Stomach (tissue), 9 donors: ENCODE data around the gene P2RX6. TPM values are rescaled to one million over a fixed set of nuclear protein-coding genes. Genes with fewer than 3 reads are reported as not detected.

Experiments used
- DNase-seq, 2 donors: peaks; one replicate each; pipeline versions ENCODE4 v3.0.0 to v3.0.0-alpha.2; 2013 to 2019
- H3K27ac ChIP-seq, 5 donors: fragments of 200-600 bp in 4 of 5; sonication (generic) in 4 of 5; one replicate each; pipeline ENCODE4 v1.5.1; 2013 to 2019; ENCODE audit warnings: mild to moderate bottlenecking in 1 of 5, moderate library complexity in 1 of 5
- H3K27me3 ChIP-seq, 3 donors: fragments of 200-600 bp; sonication (generic); one replicate each; pipeline ENCODE4 v1.5.1; 2017 to 2019; ENCODE audit warnings: mixed run types in 1 of 3
- H3K36me3 ChIP-seq, 4 donors: fragments of 200-600 bp; sonication (generic); 1 replicate in 3 of 4; 2 replicates in 1 of 4; pipeline ENCODE4 v1.5.1; 2016 to 2019
- H3K4me1 ChIP-seq, 4 donors: fragments of 200-600 bp; sonication (generic); one replicate each; pipeline ENCODE4 v1.5.1; 2016 to 2019
- H3K4me3 ChIP-seq, 4 donors: fragments of 200-600 bp; sonication (generic) in 3 of 4; one replicate each; pipeline ENCODE4 v1.5.1; 2016 to 2019; ENCODE audit warnings: mild to moderate bottlenecking in 1 of 4
- H3K9me3 ChIP-seq, 4 donors: fragments of 200-600 bp; sonication (generic); one replicate each; pipeline ENCODE4 v1.5.1; 2016 to 2019
- EP300 ChIP-seq: sonication (generic); formaldehyde crosslinking; IDR thresholded peaks from one replicate; pipeline ENCODE4 v1.6.1; 2017; ENCODE audit warnings: antibody characterized with exemption
- POLR2A ChIP-seq, 4 donors: fragments of 450-650 bp; IDR thresholded peaks; one replicate each; pipeline ENCODE4 v1.6.1; 2016; ENCODE audit warnings: antibody characterized with exemption in 4 of 4, control low read depth in 2 of 4, mild to moderate bottlenecking in 1 of 4, moderate library complexity in 1 of 4
- POLR2AphosphoS5 ChIP-seq, 3 donors: sonication (generic); formaldehyde crosslinking; IDR thresholded peaks; one replicate each; pipeline ENCODE4 v1.6.1; 2016; ENCODE audit warnings: antibody characterized with exemption in 3 of 3
- WGBS, 5 donors: extraction: QIAGEN DNeasy Blood & Tissue Kit in 3 of 5; methylation state at CpG; one replicate each; pipeline versions ENCODE4 v1.1.5 to v1.1.7; 2013 to 2018; 5-methylcytosine and 5-hydroxymethylcytosine counted together
- intact Hi-C: fragments of 100-400 bp; cut with DNase I; formaldehyde crosslinking; loops from one replicate; pipeline ENCODE4 v1.15.1; 2023; ENCODE audit warnings: low total_unique reads
- polyA plus RNA-seq, 3 donors: library from polyadenylated mRNA; stranded (reverse); fragments of 200-250 nt; gene quantifications; one replicate each; pipeline ENCODE4 v1.2.3, GENCODE V29; 2013
- total RNA-seq, 5 donors: library from RNA; depleted of rRNA; stranded (reverse); fragments of >200 nt; gene quantifications; one replicate each; pipeline versions ENCODE4 v1.1.0 to v1.2.3, GENCODE V29; 2014 to 2016
- TF ChIP-seq, protein P1 (sequence below), 7 experiments: fragments of 450-650 bp in 4 of 7; fragments of 200-600 bp in 3 of 7; sonication (generic) in 3 of 7; IDR thresholded peaks; one replicate each; pipeline ENCODE4 v1.5.1; 2016 to 2019; ENCODE audit warnings: antibody characterized with exemption in 7 of 7, control low read depth in 2 of 7, mild to moderate bottlenecking in 1 of 7
- donor health status: healthy with polysubstance abuse.
- donor health status: Bipolar disorder and iron deficiency.
- donor health status: healthy.

P2RX6 gene
- total and polyA plus RNA-seq, 8 donors = 0.10 to 0.55 (median 0.31) TPM; not detected in 5

DNA sequence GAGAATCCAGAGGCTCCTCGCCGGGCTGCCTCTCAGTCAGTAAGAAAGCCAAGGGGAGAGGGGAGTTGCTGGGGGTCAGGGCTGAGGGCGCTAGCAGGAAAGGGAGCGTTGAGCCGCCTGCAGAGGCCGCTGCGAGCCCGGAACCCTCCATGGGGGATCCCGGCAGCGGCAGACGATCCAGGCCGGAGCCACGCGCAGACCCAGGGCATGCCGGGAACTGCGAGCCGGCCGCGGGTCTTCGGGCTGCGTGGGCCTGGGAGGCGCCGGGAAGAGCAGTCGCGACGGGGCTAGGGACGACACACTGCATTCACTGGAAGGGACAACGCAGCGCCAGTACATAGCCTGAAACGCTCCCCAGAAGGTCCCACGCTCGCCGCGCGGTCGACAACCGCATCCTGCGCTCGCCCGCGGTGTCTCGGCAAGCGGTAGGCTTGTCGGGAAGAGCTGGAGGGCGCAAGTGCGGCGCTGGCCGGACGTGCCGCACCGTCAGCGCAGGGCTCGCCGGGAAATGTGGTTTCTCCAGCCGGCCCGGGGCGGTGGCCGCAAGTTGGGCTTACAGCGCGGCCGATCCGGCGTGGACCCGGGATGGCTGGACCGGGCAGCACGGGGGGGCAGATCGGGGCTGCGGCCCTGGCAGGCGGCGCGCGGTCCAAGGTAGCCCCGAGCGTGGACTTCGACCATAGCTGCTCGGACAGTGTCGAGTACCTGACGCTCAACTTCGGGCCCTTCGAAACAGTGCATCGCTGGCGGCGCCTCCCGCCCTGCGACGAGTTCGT, 33.0 kb upstream of the P2RX6 start, which contains the start of gene LZTR1:
Gene LZTR1 (plus strand): TSS at position 511 of the 776 bp plus-strand sequence. CDS start 75 bp downstream, at position 586.
- 0 to 1% (median 1%) methylated on average over 25 to 87 of the region's 87 CpGs for WGBS, 5 donors
- DNase-seq = peak; percentile 83 to 95
- Histone ChIP-seq H3K27ac (peak within 1 kb of the TSS; percentile 92 to 97 (median 94)), H3K27me3 (peaks cover 0 to 6% (median 0%) of the 10 kb centered on the region in 3 donors), H3K4me3 (peak within 1 kb of the TSS; percentile 59 to 83 (median 80)), H3K4me1 (peaks cover 34 to 48% (median 41%) of the 10 kb centered on the region in 4 donors), H3K9me3 (peaks cover 0 to 10% (median 8%) of the 10 kb centered on the region in 4 donors), H3K36me3 (peaks cover 7 to 31% (median 23%) of the 10 kb centered on the region in 4 donors)
- TF ChIP-seq EP300 (no peak), POLR2AphosphoS5 (IDR thresholded peaks at IDR 0.05) (peak; percentile 91 to 99 (median 97)), POLR2A (IDR thresholded peaks at IDR 0.05) (peak in 2 of 4 donors; percentile 64 to 93)
- TF ChIP-seq, protein P1, sequence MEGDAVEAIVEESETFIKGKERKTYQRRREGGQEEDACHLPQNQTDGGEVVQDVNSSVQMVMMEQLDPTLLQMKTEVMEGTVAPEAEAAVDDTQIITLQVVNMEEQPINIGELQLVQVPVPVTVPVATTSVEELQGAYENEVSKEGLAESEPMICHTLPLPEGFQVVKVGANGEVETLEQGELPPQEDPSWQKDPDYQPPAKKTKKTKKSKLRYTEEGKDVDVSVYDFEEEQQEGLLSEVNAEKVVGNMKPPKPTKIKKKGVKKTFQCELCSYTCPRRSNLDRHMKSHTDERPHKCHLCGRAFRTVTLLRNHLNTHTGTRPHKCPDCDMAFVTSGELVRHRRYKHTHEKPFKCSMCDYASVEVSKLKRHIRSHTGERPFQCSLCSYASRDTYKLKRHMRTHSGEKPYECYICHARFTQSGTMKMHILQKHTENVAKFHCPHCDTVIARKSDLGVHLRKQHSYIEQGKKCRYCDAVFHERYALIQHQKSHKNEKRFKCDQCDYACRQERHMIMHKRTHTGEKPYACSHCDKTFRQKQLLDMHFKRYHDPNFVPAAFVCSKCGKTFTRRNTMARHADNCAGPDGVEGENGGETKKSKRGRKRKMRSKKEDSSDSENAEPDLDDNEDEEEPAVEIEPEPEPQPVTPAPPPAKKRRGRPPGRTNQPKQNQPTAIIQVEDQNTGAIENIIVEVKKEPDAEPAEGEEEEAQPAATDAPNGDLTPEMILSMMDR (IDR thresholded peaks at IDR 0.05) = peak in 5 of 7 experiments; percentile 16 to 58 (median 40)
- intact Hi-C loops = no loop called here

- H3K27me3 ChIP-seq = peaks cover 0 to 6% (median 0%) of the 10 kb centered on the region in 3 donors
- 0 to 3% (median 1%) methylated on average over 5 to 12 of the region's 12 CpGs for WGBS, 5 donors
- peaks cover 0 to 10% (median 8%) of the 10 kb centered on the region in 4 donors for H3K9me3 ChIP-seq
- peaks cover 10 to 36% (median 29%) of the 10 kb centered on the region in 4 donors for H3K36me3 ChIP-seq
- TF ChIP-seq POLR2A (IDR thresholded peaks at IDR 0.05) = no peak
- no peak for TF ChIP-seq POLR2AphosphoS5 (IDR thresholded peaks at IDR 0.05)
- TF ChIP-seq, protein P1 (IDR thresholded peaks at IDR 0.05) = no peak
- no peak for TF ChIP-seq EP300
- intact Hi-C loops = no loop called here
- no peak for DNase-seq
- H3K27ac ChIP-seq = peak overlapping the region; percentile 92 to 97 (median 94)
- peaks cover 34 to 48% (median 41%) of the 10 kb centered on the region in 4 donors for H3K4me1 ChIP-seq
- H3K4me3 ChIP-seq = peak overlapping the region; percentile 59 to 83 (median 80)
These were observed 32.4 kb upstream of the P2RX6 start for GRCh38 chr22:20982563-20982882.

DNA sequence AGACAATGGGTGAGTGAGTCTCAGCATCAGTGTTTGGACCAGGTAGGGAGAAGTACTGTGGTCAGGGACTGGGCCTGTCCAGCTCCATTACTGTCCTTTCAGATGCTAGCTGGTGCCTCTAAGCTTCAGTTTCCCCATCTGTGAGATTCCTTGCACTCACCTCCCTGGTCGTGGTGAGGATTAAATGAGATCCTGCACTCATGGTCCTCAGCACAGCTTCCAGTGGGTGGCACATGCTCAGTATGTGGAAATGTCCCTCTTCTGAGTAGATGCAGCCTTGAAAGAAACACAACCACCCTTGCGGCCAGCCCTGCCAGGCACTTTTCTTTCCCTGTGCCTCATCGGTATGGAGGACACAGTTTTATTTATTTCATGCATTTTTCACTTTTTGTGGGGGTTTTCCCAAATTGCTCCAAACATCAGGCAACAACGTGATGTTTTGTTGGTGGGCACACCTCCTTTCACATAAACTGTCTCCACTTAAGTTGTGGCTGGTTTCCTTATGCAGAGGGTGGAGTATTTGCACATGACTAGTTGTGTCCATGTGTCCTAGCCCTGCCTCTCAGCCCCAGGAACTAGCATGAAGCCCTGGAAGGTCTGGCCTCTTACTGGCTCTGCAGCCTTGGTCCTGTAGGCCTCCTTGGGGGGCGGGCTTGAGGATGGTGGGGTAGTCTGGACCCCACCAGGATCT, 31.7 kb upstream of the P2RX6 start:
- H3K36me3 ChIP-seq = peaks cover 17 to 43% (median 36%) of the 10 kb centered on the region in 4 donors
- peak overlapping the region in 2 of 5 donors; percentile 92 to 94 for H3K27ac ChIP-seq
- TF ChIP-seq POLR2A (IDR thresholded peaks at IDR 0.05) (no peak), POLR2AphosphoS5 (IDR thresholded peaks at IDR 0.05) (no peak), EP300 (no peak)
- TF ChIP-seq, protein P1 (IDR thresholded peaks at IDR 0.05) = no peak
- H3K27me3 ChIP-seq = peaks cover 0 to 6% (median 0%) of the 10 kb centered on the region in 3 donors
- H3K4me1 ChIP-seq = peaks cover 34 to 48% (median 41%) of the 10 kb centered on the region in 4 donors
- WGBS, 5 donors = 61 to 81% (median 74%) methylated on average over 5 of the region's 5 CpGs
- peaks cover 0 to 9% (median 7%) of the 10 kb centered on the region in 4 donors for H3K9me3 ChIP-seq
- peak overlapping the region; percentile 59 to 83 (median 80) for H3K4me3 ChIP-seq
- DNase-seq = no peak
- intact Hi-C loops = no loop called here

DNA sequence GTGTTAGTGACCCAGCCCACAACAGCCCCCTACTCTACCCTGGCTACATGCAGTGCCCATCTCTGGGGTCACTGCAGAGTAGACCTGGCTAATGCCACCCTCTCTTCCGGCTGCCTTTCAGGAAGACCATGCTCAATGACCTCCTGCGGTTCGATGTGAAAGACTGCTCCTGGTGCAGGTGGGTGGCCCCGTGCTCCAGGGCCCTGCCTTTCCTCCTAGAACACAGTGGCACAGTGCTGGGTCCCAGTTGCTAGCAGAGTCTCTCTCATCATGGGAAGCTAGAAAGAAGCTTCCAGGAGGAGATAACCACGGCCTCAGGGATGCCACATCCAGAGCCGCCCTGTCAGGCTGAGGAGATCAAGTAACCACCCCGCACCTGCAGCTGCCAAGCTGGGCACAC, 29.2 kb upstream of the P2RX6 start:
- TF ChIP-seq EP300 = no peak
- TF ChIP-seq POLR2AphosphoS5 (IDR thresholded peaks at IDR 0.05) = no peak
- no peak for TF ChIP-seq POLR2A (IDR thresholded peaks at IDR 0.05)
- TF ChIP-seq, protein P1 (IDR thresholded peaks at IDR 0.05) = no peak
- H3K9me3 ChIP-seq = no peaks in the 10 kb centered on the region
- no peaks in the 10 kb centered on the region for H3K27me3 ChIP-seq
- no peak for DNase-seq
- WGBS, 5 donors = 94 to 100% (median 96%) methylated on average over 3 to 7 of the region's 7 CpGs
- peaks cover 20 to 67% (median 51%) of the 10 kb centered on the region in 4 donors for H3K36me3 ChIP-seq
- H3K27ac ChIP-seq = no peak overlapping the region
- intact Hi-C loops = no loop called here
- H3K4me3 ChIP-seq = no peak overlapping the region
- peaks cover 20 to 30% (median 26%) of the 10 kb centered on the region in 4 donors for H3K4me1 ChIP-seq
